ENCODE data around the gene UBXN7. TPM values are rescaled to one million over a fixed set of nuclear protein-coding genes. Genes with fewer than 3 reads are reported as not detected.

UBXN7 gene
- total and polyA plus RNA-seq, 2 of the 8 experiments (the other 6 are each of a cell fraction or from before 2014, with no cell fraction given), result 18.5 to 109 TPM

DNA sequence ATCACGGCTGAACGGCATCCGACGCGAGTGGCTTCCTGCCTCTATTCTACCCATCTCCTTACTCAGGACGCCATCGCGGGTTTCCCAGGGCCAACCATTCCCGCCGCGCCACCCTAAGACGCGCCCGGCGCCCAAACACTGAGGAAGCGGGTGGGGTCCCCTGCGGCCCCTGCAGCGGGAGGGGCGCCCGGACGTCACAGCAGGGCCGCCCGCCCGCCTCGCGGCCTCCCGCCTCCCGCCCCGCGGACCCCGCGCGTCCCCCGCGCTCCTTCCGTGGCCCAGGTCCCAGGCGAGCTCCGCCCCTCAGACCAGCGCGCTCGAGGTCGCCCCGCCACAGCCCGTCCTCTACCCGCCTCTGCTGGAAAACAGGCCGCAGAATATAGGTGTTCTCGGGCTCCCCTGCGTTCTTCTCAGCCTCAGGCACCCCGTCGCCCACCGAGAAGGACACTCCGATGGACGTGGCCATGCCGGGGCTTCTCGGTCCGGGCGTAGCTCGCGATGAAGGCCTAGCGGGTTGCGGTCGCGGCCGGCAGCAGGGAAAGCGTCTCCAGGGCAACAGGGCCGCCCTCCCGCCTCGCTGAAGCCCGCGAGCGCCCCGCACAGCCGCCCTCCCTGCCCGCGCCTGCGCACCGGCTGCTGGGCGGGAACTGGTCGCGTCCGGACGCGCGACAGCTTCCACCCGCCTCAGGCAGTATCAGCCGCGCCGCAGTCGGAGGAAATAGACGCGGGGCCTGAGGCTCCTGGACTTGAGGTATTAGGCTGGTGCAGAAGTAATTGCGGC lies 114.3 kb downstream of the UBXN7 start, which contains the start of gene DYNLT2B:
Gene DYNLT2B (minus strand): TSS at position 554 of the 781 bp plus-strand sequence. CDS start 88 bp downstream, at position 466.
- Histone ChIP-seq H3K23me2 (ENCODE audit: low read depth, low read length) (peaks cover 4% of the 10 kb centered on the region; the same call in 1 of the 2 replicates), H3K79me1 (ENCODE audit: low read depth, low read length) (no peaks in the 10 kb centered on the region), H3K23ac (ENCODE audit: insufficient read length) (no peak within 1 kb of the TSS), H3K36me3 (ENCODE audit: control insufficient read depth in 2 of 4, insufficient read depth in 4 of 4, low read length in 3 of 4) (peaks cover 0 to 3% (median 0%) of the 10 kb centered on the region in 4 experiments; a peak in 2 of 8 replicates), H3K18ac (ENCODE audit: extremely low read depth, low read length) (peak within 1 kb of the TSS; percentile 90), H3K27ac (ENCODE audit: low read depth, low read length) (peak within 1 kb of the TSS; percentile 75), H4K20me1 (replicated peaks in 1 of 2; ENCODE audit: control insufficient read depth in 1 of 2, insufficient read depth in 2 of 2, low read length in 2 of 2) (no peaks in the 10 kb centered on the region), H3K4me1 (replicated peaks in 1 of 4; ENCODE audit: control insufficient read depth in 3 of 4, insufficient read depth in 4 of 4, low read length in 3 of 4) (no peaks in the 10 kb centered on the region), H4K8ac (ENCODE audit: extremely low read depth, insufficient read depth, low read length) (peak within 1 kb of the TSS; percentile 95), H3K9me3 (ENCODE audit: insufficient read depth in 2 of 2, low read depth in 1 of 2, low read length in 1 of 2) (no peaks in the 10 kb centered on the region), H3K79me2 (ENCODE audit: control insufficient read depth in 1 of 2, insufficient read depth in 2 of 2, low read length in 2 of 2) (no peaks in the 10 kb centered on the region), H3K9ac (replicated peaks in 1 of 4; ENCODE audit: extremely low read depth in 1 of 4, low read depth in 3 of 4, low read length in 3 of 4) (peak within 1 kb of the TSS; percentile 60 to 92 (median 80)), H4K5ac (ENCODE audit: insufficient read length, low read depth, low read length) (peak within 1 kb of the TSS; percentile 98), H2BK20ac (ENCODE audit: low read length) (no peak within 1 kb of the TSS), H2BK5ac (ENCODE audit: low read depth, low read length) (no peak within 1 kb of the TSS; the same call in 1 of the 2 replicates), H2AFZ (ENCODE audit: low read length) (peak within 1 kb of the TSS; percentile 98; the same call in 1 of the 2 replicates), H2BK120ac (replicated peaks; ENCODE audit: low read depth, low read length) (peak within 1 kb of the TSS; percentile 28), H3K14ac (ENCODE audit: insufficient read length) (no peak within 1 kb of the TSS), H2BK12ac (ENCODE audit: low read depth, low read length) (no peak within 1 kb of the TSS), H2AK5ac (ENCODE audit: low read depth, low read length) (no peak within 1 kb of the TSS), H3K4ac (replicated peaks; ENCODE audit: insufficient read length, low read depth, low read length) (peak within 1 kb of the TSS; percentile 94), H4K91ac (replicated peaks; ENCODE audit: insufficient read length, low read length) (peak within 1 kb of the TSS; percentile 85), H2BK15ac (ENCODE audit: low read length) (no peak within 1 kb of the TSS), H3K56ac (replicated peaks; ENCODE audit: insufficient read length, low read depth, low read length) (peak within 1 kb of the TSS; percentile 82), H3K4me2 (ENCODE audit: insufficient read depth in 1 of 2, low read depth in 2 of 2, low read length in 2 of 2) (peak within 1 kb of the TSS; percentile 20 to 78), H3K27me3 (replicated peaks in 1 of 4; ENCODE audit: control insufficient read depth in 3 of 4, extremely low read depth in 1 of 4, insufficient read depth in 3 of 4, low read length in 3 of 4) (no peaks in the 10 kb centered on the region), H3K4me3 (ENCODE audit: extremely low read depth in 1 of 4, insufficient read depth in 2 of 4, low read depth in 3 of 4, low read length in 4 of 4) (peak within 1 kb of the TSS; percentile 55 to 98 (median 91))
- FAIRE-seq (no peak), DNase-seq (ENCODE audit: low read depth in 1 of 2, low spot score in 2 of 2) (peak; percentile 43 to 89)
- WGBS, 2 experiments (ENCODE audit: extremely low coverage in 1 of 2, insufficient coverage in 1 of 2, insufficient read length in 1 of 2, insufficient replicate concordance in 2 of 2, low coverage in 1 of 2, low lambda C conversion rate in 2 of 2, missing lambda C conversion rate in 1 of 2), result 1% methylated on average over 42 of the region's 92 CpGs; no CpG with 5 or more reads in 1 of the 2 experiments
- ChIA-PET CTCF (ENCODE audit: partially characterized antibody) (interaction anchor here (0.9 to 1.1 kb wide), 2 partner anchors 14 to 19 kb away, joined by 4 read pairs; no protein-coding TSS in a partner anchor), POLR2A (ENCODE audit: partially characterized antibody) (interaction anchor here (0.7 to 2.2 kb wide), 12 partner anchors 9 to 114 kb away, joined by 3 to 10 read pairs (median 3); partner anchors contain the start of genes PCYT1A and UBXN7)
- TF ChIP-seq SUZ12 (IDR thresholded peaks at IDR 0.05; ENCODE audit: low read length) (no peak), CREB1 (IDR thresholded peaks at IDR 0.05) (peak; percentile 89), BACH1 (IDR thresholded peaks at IDR 0.05; ENCODE audit: low read length) (peak; percentile 9; the same call in 1 of the 2 replicates), TBP (IDR thresholded peaks at IDR 0.05; ENCODE audit: low read depth, low read length) (peak; percentile 69), NRF1 (IDR thresholded peaks at IDR 0.05; ENCODE audit: low read depth, low read length) (peak; percentile 82), EP300 (IDR thresholded peaks at IDR 0.05; ENCODE audit: borderline replicate concordance in 1 of 2, low read depth in 2 of 2, low read length in 2 of 2) (no peak), POLR2A (IDR thresholded peaks at IDR 0.05; ENCODE audit: control extremely low read depth in 1 of 2, low read depth in 2 of 2, low read length in 2 of 2) (peak in 1 of 2 experiments; percentile 58; a peak in 1 of 3 replicates), ASH2L (IDR thresholded peaks at IDR 0.05; ENCODE audit: low read length) (no peak), CBX8 (IDR thresholded peaks at IDR 0.05; ENCODE audit: borderline replicate concordance, low read depth, low read length) (no peak), SP4 (IDR thresholded peaks at IDR 0.05; ENCODE audit: low read length) (0 out of 2 replicates have a peak, but pooled peaks have one; percentile 45), POLR2AphosphoS5 (IDR thresholded peaks at IDR 0.05; ENCODE audit: low read depth, low read length) (peak; percentile 40; the same call in 1 of the 2 replicates), CBX5 (IDR thresholded peaks at IDR 0.05; ENCODE audit: low read depth, low read length) (no peak)

Data from H1 (cell line).